ENCODE measurements around the gene MALT1.

Gene MALT1

DNA sequence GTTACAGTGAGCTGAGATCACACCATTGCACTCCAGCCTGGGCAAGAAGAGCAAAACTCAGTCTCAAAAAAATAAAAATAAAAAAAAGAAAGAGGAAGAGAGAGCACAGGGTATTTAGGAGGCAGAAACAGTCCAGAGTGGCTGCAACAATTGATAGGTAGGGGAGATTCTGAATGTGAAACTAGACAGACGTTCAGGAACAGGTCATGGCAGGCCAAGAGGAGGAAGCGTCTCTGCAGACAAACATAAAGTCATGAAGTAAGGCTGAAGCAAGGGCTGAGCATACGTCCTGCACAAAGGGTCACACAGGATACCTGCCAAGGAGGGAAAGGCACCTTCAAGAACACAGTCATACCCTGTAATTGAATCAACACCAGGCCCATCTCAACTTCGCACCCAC is 129.3 kb downstream of the MALT1 start:
- TF ChIP-seq, protein P1, sequence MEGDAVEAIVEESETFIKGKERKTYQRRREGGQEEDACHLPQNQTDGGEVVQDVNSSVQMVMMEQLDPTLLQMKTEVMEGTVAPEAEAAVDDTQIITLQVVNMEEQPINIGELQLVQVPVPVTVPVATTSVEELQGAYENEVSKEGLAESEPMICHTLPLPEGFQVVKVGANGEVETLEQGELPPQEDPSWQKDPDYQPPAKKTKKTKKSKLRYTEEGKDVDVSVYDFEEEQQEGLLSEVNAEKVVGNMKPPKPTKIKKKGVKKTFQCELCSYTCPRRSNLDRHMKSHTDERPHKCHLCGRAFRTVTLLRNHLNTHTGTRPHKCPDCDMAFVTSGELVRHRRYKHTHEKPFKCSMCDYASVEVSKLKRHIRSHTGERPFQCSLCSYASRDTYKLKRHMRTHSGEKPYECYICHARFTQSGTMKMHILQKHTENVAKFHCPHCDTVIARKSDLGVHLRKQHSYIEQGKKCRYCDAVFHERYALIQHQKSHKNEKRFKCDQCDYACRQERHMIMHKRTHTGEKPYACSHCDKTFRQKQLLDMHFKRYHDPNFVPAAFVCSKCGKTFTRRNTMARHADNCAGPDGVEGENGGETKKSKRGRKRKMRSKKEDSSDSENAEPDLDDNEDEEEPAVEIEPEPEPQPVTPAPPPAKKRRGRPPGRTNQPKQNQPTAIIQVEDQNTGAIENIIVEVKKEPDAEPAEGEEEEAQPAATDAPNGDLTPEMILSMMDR (conservative IDR thresholded peaks at IDR 0.05; ENCODE audit: low read length) = no peak
- H3K4me3 ChIP-seq (ENCODE audit: low read length) = no peak overlapping the region
- no peak for DNase-seq (ENCODE audit: low read depth)

DNA sequence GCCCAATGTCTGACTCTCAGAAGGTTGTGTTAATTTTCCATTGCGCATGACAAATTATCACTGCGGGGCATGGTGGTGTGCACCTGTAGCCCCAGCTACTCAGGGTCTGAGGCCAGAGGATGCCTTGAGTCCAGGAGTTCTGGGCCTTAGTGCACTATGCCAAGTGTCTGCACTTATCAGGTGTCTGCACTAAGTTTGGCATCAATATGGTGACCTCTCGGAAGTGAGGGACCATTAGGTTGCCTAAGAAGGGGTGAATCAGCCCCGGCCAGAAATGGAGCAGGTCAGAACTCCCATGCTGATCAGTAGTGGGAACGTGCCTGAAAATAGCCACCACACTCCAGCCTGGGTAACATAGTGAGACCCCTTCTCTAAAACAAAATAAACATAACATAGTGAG is 131.7 kb downstream of the MALT1 start:
- H3K4me3 ChIP-seq (ENCODE audit: low read length) = no peak overlapping the region
- TF ChIP-seq, protein P1 (conservative IDR thresholded peaks at IDR 0.05; ENCODE audit: low read length) = no peak
- DNase-seq (ENCODE audit: low read depth) = no peak

DNA sequence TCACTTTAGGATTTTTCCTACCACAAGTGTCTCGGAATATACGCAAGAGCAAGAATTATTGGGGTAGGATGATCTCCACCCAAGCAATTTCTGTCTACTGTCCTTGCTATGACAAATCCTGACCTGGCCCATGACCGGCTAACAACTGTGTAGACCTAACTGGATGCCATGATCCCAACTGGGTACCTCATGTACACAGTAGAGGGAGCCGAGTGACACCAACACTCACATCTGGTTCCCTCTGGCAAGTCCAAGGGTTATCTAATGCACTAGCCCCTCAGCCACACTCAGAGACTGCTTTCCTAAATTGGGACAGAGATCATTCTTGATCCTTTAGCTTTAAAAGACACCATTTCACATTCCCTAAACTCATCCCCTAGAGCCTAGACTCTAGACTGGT is 132.7 kb downstream of the MALT1 start:
- no peak overlapping the region for H3K4me3 ChIP-seq (ENCODE audit: low read length)
- TF ChIP-seq, protein P1 (conservative IDR thresholded peaks at IDR 0.05; ENCODE audit: low read length) = no peak
- DNase-seq (ENCODE audit: low read depth) = no peak

All from AG10803 (cell line).